RKO (cell line): ENCODE measurements around the gene LCNL1.
A peak's percentile ranks its signal among the peaks of the same experiment; 100 is the strongest.

Experiments
- DNase-seq: peaks from one replicate; pipeline ENCODE4 v3.0.0-alpha.2; 2016; ENCODE audit warnings: low spot score

The LCNL1 gene

DNA sequence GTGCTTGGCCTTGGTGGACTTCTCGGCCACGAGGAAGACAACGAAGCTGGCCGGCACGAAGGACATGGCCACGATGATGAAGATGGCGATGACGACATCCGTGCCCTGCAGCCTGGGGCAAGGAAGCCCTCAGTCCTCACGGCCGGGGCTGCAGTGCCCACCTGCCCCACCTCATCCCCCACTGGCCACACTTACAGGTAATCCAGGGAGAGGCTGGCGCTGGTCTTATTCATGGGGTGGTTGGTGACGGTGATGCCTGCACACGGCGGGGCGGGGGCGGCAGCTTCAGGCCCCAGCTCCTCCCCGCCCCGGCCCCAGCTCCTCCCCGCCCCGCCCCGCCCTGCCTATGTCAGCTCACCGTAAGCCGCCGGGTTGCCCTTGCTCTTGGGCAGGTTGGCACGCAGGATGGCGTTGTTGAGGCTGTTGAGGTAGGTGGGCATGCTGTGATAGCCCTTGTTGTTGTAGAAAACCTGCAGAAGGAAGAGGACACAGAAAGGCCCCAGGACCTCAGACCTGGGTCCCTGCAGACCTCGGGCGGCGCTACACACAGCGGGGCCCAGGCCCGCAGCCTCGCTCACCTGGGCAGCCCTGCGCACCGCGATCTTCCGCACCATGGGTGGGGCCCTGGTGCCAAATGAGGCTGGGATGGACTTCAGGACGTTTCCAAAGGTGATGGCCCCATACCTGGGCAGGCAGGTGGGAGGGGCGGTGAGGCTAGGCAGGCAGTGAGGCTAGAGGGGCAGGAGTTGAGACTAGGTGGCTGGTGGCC, 29.3 kb downstream of the LCNL1 start:
- no peak for DNase-seq

DNA sequence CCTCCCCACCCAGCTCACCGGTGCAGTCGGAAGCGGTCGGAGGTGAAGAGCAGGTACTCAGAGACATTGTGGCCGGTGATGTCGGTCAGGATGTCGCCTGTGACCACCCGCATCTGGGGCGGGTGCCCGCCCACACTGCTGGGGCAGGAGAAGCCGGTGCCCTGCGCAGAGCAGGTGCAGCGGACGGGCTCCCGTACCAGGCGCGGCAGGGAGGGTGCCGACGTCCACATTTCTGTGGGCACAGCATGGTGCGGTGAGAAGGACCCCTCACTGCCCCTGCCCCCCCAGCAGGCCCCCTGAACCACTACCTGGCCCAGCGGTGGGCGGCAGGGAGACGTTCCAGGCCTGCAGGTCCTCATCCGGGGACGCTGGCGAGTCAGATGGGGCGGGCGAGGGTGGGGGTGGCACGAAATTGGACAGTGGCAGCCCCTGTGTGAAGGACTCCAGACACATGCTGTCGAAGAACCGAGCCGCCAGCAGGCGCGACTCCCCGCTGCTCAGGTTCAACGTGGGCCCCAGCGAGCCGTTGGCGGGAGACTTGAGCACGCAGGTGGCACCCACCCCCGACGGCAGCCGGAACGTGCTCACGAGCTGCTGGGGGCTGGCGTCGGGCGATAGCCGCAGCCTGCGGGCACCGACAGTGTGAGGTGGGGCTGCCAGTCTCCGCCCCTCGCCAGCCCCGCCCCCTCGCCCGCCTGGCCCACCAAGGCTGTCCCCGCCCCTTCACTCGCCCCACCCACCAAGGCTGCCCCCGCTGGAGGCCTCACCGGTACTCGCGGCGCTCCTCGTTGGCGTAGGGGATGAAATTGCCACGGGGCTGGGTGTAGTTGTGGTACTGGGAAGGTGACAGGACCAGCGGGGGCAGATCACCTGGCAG, 30.1 kb downstream of the LCNL1 start:
- no peak for DNase-seq

DNA sequence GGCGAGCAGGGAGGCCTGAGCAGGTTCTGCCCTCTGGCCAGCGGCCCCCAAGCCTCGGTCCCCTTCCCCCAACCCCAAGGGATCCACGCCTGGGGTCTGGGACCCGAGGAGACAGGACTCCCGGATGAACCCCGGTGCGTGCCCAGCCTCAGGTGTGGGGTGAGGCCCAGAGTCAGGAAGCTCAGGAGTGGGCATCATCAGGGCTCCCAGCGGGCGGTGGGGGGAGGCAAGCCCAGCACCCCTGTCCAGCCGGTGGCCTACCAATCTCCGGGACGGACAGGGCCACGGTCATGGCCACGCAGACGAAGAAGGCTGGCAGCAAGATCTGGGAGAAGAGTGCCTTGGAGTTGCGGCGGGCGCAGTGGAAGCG, 30.8 kb downstream of the LCNL1 start:
- DNase-seq: no peak

DNA sequence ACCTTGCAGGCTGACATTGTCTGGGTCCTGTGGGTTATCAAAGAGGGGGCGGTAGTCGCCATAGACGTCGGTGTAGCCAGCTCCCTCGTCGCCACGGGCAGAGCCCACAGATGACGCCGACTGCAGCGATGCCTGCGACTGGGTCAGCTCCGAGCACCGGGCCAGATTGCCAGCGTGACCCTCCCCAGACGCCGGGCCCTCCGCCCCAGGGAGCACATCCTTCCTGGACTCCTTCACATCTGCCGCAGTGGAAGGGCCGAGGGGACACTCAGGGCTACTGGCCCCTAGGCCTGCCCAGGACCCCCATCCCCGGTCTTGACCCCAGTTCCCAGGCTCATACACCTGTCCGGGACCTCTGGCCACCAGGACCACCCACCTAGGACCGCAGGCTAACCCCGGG, 31.4 kb downstream of the LCNL1 start:
- no peak for DNase-seq

- no peak for DNase-seq
These were observed 32.2 kb downstream of the LCNL1 start for GRCh38 chr9:137014776-137015539.

DNA sequence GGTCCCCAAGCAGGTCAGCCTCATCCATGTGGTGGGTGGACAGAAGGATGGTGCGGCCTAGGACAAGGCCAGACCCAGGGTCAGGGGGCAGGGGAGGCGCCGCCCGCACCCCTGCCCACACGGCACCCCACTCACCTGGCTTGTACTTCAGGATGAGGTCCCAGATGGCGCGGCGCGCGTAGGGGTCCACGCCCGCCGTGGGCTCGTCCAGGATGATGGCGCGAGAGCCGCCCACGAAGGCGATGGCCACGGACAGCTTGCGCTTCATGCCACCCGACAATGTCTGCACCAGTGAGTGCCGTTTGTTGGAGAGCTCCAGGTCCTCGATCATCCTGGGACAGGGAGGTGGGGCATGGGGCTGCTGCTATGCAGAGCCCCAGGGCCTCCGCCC, 32.7 kb downstream of the LCNL1 start:
- DNase-seq: no peak

- DNase-seq: no peak
These were observed 33.2 kb downstream of the LCNL1 start for GRCh38 chr9:137015976-137016375.

DNA sequence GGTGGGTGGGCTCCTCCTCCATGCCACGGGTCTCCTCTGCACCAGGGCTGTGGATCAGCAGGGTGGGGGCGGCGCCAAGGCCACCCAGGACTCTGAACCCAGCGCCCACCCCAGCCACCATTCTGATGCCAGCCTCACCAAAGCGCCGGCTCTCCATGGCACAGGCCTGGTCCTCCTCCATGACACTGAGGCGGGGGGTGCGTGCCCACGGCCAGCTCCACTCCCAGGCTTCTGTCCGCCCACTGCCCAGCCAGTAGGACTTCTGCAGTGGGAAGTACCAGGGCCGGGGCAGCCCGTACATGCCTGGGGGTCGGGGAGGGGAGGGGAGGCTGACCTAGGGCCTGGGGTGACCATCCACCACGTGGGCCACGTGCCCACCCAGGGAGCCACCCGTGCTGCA, 33.6 kb downstream of the LCNL1 start:
- DNase-seq: no peak

DNA sequence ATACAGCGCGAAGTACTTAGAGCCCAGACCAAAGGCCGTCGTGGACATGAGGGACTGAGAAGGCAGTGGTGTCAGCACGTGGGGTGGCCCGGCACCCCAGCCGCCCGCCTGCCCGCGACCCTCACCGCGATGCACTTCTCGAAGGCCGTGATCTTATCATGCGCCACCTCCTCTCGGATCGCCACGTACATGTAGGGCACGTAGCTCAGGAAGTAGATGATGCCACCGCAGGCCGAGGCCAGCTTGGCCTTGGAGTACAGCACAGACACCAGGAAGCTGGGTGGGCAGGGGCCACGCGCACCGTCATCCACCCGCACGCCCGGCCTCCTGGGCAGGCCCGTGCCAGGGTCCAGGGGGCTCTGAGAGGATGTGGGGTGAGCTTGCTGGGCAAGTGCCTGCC, 34.3 kb downstream of the LCNL1 start:
- no peak for DNase-seq

DNA sequence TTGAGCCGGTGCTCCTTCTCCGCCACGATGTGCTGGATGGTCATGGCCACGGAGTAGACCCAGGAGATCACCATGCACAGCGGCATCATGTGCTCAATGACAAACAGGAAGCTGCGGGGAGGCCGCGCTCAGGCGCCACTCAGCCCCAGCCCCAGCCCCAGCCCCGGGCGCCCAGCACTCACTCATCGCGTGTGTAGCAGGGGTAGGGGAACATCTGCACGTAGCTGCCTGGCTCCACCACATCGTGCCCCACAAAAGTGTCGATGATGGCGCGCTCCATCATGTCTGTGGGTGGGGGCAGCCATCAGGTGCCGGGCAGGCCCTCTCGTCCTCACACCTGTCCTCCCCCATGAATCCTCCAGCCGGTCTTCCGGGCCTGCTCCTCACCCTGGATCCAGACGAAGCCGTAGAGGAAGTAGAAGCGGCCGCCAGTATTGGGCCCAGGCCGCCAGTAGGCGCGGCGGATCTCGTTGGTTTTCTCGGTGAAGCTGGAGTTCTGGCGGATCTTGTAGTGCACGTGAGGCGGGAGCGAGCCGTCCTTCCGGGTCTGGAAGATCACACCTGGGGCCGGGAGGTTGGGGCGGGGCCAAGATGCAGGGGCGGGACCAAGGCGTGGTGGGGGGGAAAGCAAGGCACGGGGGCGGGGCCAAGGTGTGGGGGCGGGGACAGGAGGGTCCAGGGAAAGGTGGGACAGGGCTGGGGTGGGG, 35.2 kb downstream of the LCNL1 start:
- no peak for DNase-seq

GRCh38 chr9:137018761-137019559, 36.2 kb downstream of the LCNL1 start:
- DNase-seq: no peak

DNA sequence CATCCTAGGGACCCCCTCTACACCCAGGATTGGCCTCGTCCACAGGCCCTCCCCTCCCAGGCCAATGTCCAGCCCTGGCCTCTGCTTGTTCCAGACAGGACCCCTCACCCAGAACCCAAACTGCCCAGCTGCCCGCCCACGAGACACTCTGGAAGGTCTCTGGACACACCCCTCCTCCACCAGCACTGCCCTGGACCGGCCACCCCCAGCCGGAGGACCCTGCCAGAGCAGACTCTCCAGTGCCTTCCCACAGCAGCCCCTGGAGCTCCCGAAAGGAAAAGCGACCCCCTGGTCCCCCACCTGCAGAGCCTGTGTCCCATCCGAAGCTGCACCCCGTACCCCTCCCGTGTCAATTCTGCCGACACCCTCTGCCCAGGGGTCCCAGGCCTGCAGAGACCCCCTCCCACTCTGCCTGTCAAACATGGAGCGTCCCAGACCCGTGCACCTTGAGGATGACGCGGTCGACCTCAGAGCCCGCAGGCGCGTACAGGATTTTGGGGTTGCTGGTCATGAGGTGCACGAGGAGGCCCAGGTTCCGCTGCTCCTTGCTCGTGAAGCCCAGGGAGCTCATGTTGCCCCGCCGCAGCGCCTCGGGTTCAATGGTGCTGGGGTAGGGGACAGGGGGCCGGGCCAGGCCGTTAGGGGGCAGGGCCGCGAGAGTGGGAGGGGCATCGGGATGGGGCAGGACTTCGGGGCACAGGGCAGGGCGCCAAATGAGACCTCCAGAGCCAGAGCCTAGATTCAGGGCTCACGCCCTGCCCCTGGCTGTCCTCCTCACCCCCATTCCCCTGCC, 37.3 kb downstream of the LCNL1 start:
- DNase-seq: no peak

DNA sequence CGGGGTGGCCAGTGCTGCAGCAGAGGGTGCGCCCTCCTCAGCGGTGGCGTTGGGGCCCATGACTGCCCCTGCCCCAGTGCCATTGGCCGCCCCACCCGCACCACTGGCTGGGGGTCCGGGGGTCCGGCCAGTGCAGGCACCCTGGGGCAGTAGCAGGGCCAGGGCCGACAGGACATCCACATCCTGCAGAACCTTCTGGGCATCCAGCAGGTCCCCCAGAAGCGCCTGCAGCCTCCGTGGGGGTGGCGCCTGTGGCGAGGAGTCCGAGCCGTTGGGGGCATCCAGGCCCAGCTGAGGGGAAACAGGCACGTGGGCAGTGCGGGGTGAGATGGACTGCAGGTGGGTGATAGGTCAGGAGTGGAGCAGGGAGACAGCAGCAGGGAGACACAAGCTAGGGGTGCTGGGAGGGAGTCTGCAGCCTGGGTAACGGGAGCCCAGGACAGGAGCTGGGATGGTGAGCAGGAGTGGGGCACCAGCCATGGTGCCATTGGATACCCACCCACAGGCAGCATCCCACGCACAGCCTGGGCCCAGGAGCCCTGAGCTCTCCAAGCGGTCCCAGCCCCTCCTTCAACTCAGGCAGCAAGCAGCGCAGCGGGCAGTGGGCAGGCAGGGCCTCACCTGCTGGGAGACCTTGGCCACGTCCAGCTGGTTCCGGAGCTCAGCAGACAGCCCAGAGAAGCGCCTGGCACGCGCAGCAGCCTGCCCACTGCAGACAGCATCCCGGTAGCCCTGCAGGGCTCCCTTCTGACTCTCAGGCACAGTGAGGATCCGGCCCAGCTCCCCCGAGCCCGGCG, 38.2 kb downstream of the LCNL1 start:
- DNase-seq: no peak

DNA sequence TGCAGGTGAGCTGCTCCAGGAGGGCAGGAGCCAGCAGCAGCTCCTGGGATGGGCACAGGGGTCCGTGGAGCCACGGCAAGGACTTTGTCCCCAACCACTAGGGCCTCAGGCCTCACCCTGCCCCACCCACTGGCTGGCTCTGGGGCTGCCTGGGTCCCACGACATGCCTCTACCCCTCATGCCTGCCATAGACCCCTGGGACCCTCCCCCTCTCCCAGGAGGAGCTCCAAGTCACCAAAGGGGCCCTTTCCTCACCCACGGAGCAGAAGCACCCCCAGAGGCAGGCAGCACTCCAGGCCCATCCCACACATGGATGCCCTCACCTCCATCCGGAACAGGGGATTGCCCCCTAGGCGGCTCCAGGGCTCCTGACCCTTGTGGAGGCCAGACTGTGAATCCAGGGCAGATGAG, 38.8 kb downstream of the LCNL1 start:
- no peak for DNase-seq

- DNase-seq: peak; percentile 99
These were observed 39.3 kb downstream of the LCNL1 start for GRCh38 chr9:137021979-137022661.

DNA sequence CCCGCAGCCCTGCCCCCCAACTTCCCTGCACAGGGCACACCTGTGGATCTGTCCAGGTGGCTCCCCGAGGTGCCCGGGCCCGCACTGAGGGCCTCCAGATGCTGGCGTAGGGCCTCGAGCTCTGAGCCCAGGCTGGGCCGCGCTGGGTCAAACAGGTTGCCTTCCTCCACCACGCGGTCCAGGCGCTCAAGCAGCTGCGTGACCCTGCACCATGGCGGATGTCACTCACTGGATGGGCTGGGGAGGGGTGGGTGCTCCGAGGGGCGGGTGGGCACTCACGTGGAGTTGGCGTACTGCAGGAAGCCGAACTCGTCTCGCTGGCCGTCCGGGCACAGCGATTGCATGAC, 39.8 kb downstream of the LCNL1 start:
- no peak for DNase-seq

DNA sequence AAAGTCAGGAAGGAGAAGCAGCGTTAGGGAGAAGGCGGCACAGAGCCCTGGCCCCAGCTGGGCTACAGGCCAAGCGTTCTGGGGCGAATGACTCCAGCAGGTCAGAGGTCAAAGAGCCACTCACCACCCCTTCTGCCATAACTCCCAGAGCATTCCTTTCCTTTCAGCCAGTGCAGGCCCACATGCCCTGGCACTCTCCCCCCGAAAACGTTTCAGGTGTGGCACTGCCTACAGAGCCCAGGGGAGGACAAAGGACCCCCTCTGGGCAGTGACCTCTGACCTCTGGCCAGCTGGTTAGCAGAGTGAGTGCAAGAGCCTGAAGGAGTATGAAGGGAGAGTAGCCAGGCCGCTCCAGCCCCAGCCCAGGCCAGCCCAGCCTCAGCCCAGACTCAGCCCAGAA, 40.4 kb downstream of the LCNL1 start:
- DNase-seq: peak; percentile 60

DNA sequence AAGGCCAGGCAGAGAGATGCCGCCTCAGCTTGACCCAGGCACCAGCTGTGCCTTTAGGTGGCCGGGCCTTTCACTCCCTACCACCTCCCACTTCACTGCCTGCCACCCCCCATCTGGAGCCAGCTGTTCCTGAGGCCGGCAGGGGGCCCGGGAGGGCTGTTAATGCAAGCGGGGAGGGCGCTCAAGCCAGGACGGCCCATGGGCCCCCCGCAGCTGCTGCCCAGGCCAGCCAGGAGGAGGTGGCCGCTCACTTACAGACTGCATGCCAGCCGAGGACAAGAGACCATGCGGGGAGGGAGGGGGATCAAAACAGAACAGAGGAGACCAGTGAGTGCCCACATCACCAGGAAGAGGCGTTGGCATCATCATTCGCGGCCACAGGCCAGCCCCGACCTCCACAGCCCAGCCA, 40.8 kb downstream of the LCNL1 start:
- DNase-seq: no peak

- no peak for DNase-seq
These were observed 42.7 kb downstream of the LCNL1 start for GRCh38 chr9:137025517-137025966.
